IMR-90 (cell line): ENCODE results near the gene PARD3.

ENCODE experiments used
- BHLHE40 ChIP-seq: fragments of 150-350 bp; IDR thresholded peaks from 2 replicates; pipeline ENCODE4 v1.6.1; 2016; ENCODE audit warnings: mild to moderate bottlenecking, low read depth, low read length
- CEBPB ChIP-seq: IDR thresholded peaks from 2 replicates; pipeline ENCODE4 v1.6.1; 2012; ENCODE audit warnings: low read depth, low read length, improper control_type of control experiment
- MAZ ChIP-seq: IDR thresholded peaks from 2 replicates; pipeline ENCODE4 v1.6.1; 2012; ENCODE audit warnings: low read depth, mild to moderate bottlenecking, low read length, improper control_type of control experiment, moderate library complexity, borderline replicate concordance
- MXI1 ChIP-seq: IDR thresholded peaks from 2 replicates; pipeline ENCODE4 v1.6.1; 2012; ENCODE audit warnings: low read depth, mild to moderate bottlenecking, low read length, moderate library complexity, borderline replicate concordance
- POLR2A ChIP-seq: IDR thresholded peaks from 2 replicates; pipeline ENCODE4 v1.6.1; 2012; ENCODE audit warnings: mild to moderate bottlenecking, low read depth, low read length
- RAD21 ChIP-seq: IDR thresholded peaks from 2 replicates; pipeline ENCODE4 v1.6.1; 2012; ENCODE audit warnings: low read length, improper control_type of control experiment
- RCOR1 ChIP-seq: IDR thresholded peaks from 2 replicates; pipeline ENCODE4 v1.6.1; 2012; ENCODE audit warnings: mild to moderate bottlenecking, low read length, improper control_type of control experiment; ENCODE audit not compliant: insufficient replicate concordance
- RFX5 ChIP-seq: IDR thresholded peaks from 2 replicates; pipeline ENCODE4 v1.8.0; 2012; ENCODE audit warnings: low read depth, mild to moderate bottlenecking, low read length, moderate library complexity
- SMC3 ChIP-seq: fragments of 150-350 bp; IDR thresholded peaks from 2 replicates; pipeline ENCODE4 v1.6.1; 2016; ENCODE audit warnings: low read depth, mild to moderate bottlenecking, antibody characterized with exemption, low read length, moderate library complexity
- TF ChIP-seq, protein P1 (sequence below): conservative IDR thresholded peaks from 2 replicates; pipeline ENCODE4 v1.5.1; 2012; ENCODE audit warnings: mild to moderate bottlenecking, low read depth, low read length, improper control_type of control experiment
- TF ChIP-seq, protein P2 (sequence below): fragments of 150-350 bp; IDR thresholded peaks from 2 replicates; pipeline ENCODE4 v1.6.1; 2016; ENCODE audit warnings: low read depth, mild to moderate bottlenecking, low read length, moderate library complexity, borderline replicate concordance
- TF ChIP-seq, protein P3 (sequence below): fragments of 150-350 bp; IDR thresholded peaks from 2 replicates; pipeline ENCODE4 v1.6.1; 2017; ENCODE audit warnings: mild to moderate bottlenecking, antibody characterized with exemption, low read length, low read depth

DNA sequence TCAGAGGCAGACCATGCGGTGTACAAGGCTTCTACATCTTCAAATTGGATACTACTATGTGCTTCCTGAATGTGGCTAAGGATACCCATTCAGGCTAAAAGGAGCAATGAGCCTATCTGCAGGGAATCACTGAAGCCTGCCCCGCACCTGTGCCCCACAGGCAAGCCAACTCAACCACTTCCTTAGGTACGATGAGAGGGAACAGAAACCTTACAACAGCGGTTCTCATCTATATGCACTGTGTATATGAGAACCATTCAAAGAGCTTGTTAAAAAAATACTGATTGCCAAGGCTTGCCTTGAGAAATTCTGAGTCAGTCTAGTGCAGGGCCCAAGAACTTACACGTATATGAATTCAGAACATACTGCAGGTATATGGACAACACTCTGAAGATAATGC is 679.6 kb downstream of the PARD3 start:
- TF ChIP-seq RAD21 (no peak), POLR2A (no peak), SMC3 (no peak), MXI1 (no peak), MAZ (no peak), BHLHE40 (no peak), RFX5 (no peak), CEBPB (no peak), RCOR1 (no peak)
- TF ChIP-seq, protein P1, sequence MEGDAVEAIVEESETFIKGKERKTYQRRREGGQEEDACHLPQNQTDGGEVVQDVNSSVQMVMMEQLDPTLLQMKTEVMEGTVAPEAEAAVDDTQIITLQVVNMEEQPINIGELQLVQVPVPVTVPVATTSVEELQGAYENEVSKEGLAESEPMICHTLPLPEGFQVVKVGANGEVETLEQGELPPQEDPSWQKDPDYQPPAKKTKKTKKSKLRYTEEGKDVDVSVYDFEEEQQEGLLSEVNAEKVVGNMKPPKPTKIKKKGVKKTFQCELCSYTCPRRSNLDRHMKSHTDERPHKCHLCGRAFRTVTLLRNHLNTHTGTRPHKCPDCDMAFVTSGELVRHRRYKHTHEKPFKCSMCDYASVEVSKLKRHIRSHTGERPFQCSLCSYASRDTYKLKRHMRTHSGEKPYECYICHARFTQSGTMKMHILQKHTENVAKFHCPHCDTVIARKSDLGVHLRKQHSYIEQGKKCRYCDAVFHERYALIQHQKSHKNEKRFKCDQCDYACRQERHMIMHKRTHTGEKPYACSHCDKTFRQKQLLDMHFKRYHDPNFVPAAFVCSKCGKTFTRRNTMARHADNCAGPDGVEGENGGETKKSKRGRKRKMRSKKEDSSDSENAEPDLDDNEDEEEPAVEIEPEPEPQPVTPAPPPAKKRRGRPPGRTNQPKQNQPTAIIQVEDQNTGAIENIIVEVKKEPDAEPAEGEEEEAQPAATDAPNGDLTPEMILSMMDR = no peak
- TF ChIP-seq, protein P2, sequence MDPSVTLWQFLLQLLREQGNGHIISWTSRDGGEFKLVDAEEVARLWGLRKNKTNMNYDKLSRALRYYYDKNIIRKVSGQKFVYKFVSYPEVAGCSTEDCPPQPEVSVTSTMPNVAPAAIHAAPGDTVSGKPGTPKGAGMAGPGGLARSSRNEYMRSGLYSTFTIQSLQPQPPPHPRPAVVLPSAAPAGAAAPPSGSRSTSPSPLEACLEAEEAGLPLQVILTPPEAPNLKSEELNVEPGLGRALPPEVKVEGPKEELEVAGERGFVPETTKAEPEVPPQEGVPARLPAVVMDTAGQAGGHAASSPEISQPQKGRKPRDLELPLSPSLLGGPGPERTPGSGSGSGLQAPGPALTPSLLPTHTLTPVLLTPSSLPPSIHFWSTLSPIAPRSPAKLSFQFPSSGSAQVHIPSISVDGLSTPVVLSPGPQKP = no peak
- TF ChIP-seq, protein P3, sequence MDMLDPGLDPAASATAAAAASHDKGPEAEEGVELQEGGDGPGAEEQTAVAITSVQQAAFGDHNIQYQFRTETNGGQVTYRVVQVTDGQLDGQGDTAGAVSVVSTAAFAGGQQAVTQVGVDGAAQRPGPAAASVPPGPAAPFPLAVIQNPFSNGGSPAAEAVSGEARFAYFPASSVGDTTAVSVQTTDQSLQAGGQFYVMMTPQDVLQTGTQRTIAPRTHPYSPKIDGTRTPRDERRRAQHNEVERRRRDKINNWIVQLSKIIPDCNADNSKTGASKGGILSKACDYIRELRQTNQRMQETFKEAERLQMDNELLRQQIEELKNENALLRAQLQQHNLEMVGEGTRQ = no peak
